ENCODE data around the gene RFT1. TPM values are rescaled to one million over a fixed set of nuclear protein-coding genes. Genes with fewer than 3 reads are reported as not detected.

The RFT1 gene
- total and polyA plus RNA-seq, 2 donors (not counting 3 experiments of a cell fraction or from before 2014, with no cell fraction given), result 29.8 to 39.9 TPM

DNA sequence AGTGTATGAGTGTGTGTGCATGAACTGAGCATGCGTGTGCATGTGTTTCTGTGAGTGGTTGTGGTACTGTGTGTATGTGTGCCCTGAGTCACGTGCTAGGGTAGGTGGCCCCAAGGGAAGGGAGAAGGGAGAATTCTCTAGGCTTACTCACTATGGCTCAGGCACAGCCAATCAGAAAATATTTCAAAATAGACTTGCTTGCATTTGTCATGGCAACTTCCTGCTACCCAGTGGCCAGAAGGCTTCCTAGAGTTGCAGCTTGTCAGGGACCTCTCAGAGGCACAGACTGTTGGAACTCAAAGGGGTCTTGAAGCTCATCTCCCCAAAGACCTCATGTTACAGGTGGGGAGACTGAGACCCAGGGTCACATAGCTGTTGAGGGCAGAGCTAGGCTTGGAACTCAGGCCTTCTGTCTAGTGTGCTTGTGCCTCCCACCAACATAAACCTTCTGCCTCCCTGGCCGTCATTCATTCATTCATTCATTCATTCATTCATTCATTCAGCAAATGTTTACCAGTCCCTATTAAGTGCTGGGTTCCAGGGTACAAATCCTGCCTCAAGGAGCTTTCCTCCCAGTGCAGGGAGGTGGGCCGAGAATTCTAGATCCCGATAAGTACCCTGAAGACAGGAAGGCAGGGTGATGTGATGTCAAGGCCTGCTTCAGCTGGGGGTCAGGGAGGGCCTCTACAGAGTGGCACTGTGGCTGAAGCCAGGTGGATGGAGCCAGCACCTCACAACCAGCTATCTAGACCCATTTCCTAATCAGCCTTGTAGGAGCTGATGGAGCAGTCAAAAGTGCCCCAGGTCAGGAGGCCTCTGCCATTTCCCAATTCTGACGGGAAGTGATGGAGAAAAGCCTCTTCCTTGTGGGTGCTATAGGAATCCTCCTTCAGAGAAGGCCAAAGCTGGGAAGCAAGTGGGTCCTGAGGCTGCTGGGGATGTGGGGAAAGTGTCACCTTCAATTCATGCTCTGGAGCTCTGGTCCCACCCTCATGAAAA, 10.9 kb upstream of the RFT1 start:
- Histone ChIP-seq H3K36me3 (ENCODE audit: control insufficient read depth in 2 of 2, extremely low read depth in 1 of 2, insufficient read depth in 2 of 2, low read length in 2 of 2) (no peaks in the 10 kb centered on the region), H3K9ac (replicated peaks; ENCODE audit: extremely low read depth, insufficient read depth, low read length) (no peak overlapping the region), H3K9me1 (replicated peaks; ENCODE audit: control insufficient read depth, extremely low read depth, insufficient read depth, low read length) (no peaks in the 10 kb centered on the region), H2AFZ (ENCODE audit: low read depth, low read length) (no peak overlapping the region), H3K9me3 (replicated peaks; ENCODE audit: control insufficient read depth, insufficient read depth, low read length) (no peaks in the 10 kb centered on the region), H3K4me3 (replicated peaks in 1 of 3; ENCODE audit: insufficient read depth in 1 of 3, low read depth in 1 of 3, low read length in 3 of 3) (no peak overlapping the region), H3K4me2 (ENCODE audit: insufficient read depth, low read length) (no peak overlapping the region), H3K79me2 (ENCODE audit: control insufficient read depth, insufficient read depth, low read length) (no peaks in the 10 kb centered on the region), H3K27me3 (ENCODE audit: control insufficient read depth in 2 of 2, insufficient read depth in 2 of 2, low read length in 2 of 2) (no peaks in the 10 kb centered on the region), H4K20me1 (replicated peaks; ENCODE audit: control insufficient read depth, extremely low read depth, insufficient read depth, low read length) (no peaks in the 10 kb centered on the region), H3K4me1 (ENCODE audit: control insufficient read depth, extremely low read depth, insufficient read depth, low read length) (no peaks in the 10 kb centered on the region), H3K27ac (ENCODE audit: insufficient read depth, low read depth, low read length) (no peak overlapping the region)
- intact Hi-C loops (cut with micrococcal nuclease), result no loop called here
- TF ChIP-seq JUN (IDR thresholded peaks at IDR 0.05; ENCODE audit: borderline replicate concordance, insufficient read depth, insufficient read length, low read depth) (no peak), GATA2 (IDR thresholded peaks at IDR 0.05; ENCODE audit: insufficient read depth, insufficient read length, low read depth, low read length) (no peak), FOS (IDR thresholded peaks at IDR 0.05; ENCODE audit: borderline replicate concordance, insufficient read depth, low read length) (no peak)
- CTCF ChIA-PET, result interaction anchor here (0.7 to 3.4 kb wide), 5 partner anchors 18 to 55 kb away, joined by 3 to 21 read pairs (median 3); partner anchors contain the start of gene PRKCD
- DNase-seq (ENCODE audit: low read depth, low spot score) (no peak), FAIRE-seq (peak; percentile 55)
- BruUV-seq (replicated peaks), result no TSS peak
- dilution Hi-C loops (cut with MboI; ENCODE audit: extremely low pct_ligation_motif_present, low sequenced_read_pairs), result no loop called here
- POLR2A ChIA-PET, result no interaction called here

DNA sequence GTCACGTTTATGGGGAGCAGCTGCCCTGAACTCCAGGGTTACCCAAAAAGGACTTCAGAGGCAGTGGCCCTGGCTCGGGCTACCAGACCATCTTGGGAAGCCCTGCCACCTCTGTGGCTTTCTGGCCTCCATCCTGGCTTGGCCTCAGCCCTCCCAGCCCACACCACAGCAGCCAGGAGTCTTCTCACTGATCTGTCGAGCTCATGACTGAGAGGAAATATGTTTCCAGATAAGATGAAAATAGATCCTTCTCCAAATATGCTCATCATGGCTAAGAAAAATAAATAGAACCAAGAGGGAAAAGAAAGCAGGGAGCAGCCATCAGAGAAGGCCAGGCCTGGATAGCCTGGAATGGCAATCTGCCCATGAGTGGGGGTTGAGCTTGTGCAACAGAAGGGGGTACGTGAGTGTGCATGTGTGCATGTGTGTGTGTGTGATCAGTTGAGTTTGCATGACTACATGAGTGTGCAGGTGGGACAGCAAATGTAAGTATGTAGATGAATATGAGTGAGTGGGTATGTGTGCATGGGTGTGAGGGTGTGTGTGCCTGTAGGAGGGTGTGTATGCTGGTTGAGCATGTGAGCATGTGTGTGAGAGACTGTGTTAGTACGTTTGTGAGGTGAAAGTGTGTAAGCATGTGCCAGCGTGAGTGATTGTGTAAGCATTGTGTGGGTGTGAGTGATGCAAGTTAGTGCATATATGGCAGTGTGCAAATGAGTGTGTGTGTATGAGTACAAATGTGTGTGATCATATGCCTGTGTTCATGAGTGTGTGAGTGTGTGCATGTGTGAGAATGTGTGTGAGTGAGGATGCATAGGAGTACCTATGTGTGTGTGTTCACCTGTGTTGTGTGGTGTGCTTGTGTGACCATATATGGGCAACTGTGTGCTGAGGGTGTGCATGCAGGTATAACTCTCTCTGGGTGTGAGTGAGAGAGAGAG, 9.9 kb upstream of the RFT1 start:
- H3K9ac ChIP-seq (replicated peaks; ENCODE audit: extremely low read depth, insufficient read depth, low read length), result no peak overlapping the region
- H3K27ac ChIP-seq (ENCODE audit: insufficient read depth, low read depth, low read length), result no peak overlapping the region
- TF ChIP-seq FOS (IDR thresholded peaks at IDR 0.05; ENCODE audit: borderline replicate concordance, insufficient read depth, low read length), result no peak
- TF ChIP-seq, protein P1, sequence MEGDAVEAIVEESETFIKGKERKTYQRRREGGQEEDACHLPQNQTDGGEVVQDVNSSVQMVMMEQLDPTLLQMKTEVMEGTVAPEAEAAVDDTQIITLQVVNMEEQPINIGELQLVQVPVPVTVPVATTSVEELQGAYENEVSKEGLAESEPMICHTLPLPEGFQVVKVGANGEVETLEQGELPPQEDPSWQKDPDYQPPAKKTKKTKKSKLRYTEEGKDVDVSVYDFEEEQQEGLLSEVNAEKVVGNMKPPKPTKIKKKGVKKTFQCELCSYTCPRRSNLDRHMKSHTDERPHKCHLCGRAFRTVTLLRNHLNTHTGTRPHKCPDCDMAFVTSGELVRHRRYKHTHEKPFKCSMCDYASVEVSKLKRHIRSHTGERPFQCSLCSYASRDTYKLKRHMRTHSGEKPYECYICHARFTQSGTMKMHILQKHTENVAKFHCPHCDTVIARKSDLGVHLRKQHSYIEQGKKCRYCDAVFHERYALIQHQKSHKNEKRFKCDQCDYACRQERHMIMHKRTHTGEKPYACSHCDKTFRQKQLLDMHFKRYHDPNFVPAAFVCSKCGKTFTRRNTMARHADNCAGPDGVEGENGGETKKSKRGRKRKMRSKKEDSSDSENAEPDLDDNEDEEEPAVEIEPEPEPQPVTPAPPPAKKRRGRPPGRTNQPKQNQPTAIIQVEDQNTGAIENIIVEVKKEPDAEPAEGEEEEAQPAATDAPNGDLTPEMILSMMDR (IDR thresholded peaks at IDR 0.05; ENCODE audit: extremely low read depth in 1 of 2, insufficient read depth in 1 of 2, low read depth in 1 of 2, low read length in 2 of 2), result no peak
- no peak for TF ChIP-seq POLR2AphosphoS5 (IDR thresholded peaks at IDR 0.05; ENCODE audit: insufficient read depth, low read depth, low read length)
- TF ChIP-seq POLR2A (IDR thresholded peaks at IDR 0.05; ENCODE audit: low read depth, low read length), result no peak
- no peak for TF ChIP-seq EZH2 (IDR thresholded peaks at IDR 0.05; ENCODE audit: borderline replicate concordance, low read depth, low read length, severe bottlenecking)
- no peak for TF ChIP-seq JUN (IDR thresholded peaks at IDR 0.05; ENCODE audit: borderline replicate concordance, insufficient read depth, insufficient read length, low read depth)
- TF ChIP-seq MYC (IDR thresholded peaks at IDR 0.05; ENCODE audit: low read depth, low read length), result no peak
- TF ChIP-seq, protein P2, sequence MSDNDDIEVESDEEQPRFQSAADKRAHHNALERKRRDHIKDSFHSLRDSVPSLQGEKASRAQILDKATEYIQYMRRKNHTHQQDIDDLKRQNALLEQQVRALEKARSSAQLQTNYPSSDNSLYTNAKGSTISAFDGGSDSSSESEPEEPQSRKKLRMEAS (IDR thresholded peaks at IDR 0.05; ENCODE audit: insufficient read depth, insufficient read length), result no peak
- no peak for TF ChIP-seq GATA2 (IDR thresholded peaks at IDR 0.05; ENCODE audit: insufficient read depth, insufficient read length, low read depth, low read length)
- ChIA-PET CTCF (interaction anchor here (1.8 to 3.4 kb wide), 2 partner anchors 19 to 56 kb away, joined by 6 to 21 read pairs; no protein-coding TSS in a partner anchor), POLR2A (no interaction called here)
- no peak for DNase-seq (ENCODE audit: low read depth, low spot score)
- intact Hi-C loops (cut with micrococcal nuclease), result no loop called here
- H3K4me3 ChIP-seq (replicated peaks in 1 of 3; ENCODE audit: insufficient read depth in 1 of 3, low read depth in 1 of 3, low read length in 3 of 3), result no peak overlapping the region
- no peaks in the 10 kb centered on the region for H3K9me1 ChIP-seq (replicated peaks; ENCODE audit: control insufficient read depth, extremely low read depth, insufficient read depth, low read length)
- no peaks in the 10 kb centered on the region for H3K27me3 ChIP-seq (ENCODE audit: control insufficient read depth in 2 of 2, insufficient read depth in 2 of 2, low read length in 2 of 2)
- H3K9me3 ChIP-seq (replicated peaks; ENCODE audit: control insufficient read depth, insufficient read depth, low read length), result no peaks in the 10 kb centered on the region
- no peaks in the 10 kb centered on the region for H4K20me1 ChIP-seq (replicated peaks; ENCODE audit: control insufficient read depth, extremely low read depth, insufficient read depth, low read length)
- no peak overlapping the region for H3K4me2 ChIP-seq (ENCODE audit: insufficient read depth, low read length)
- H3K79me2 ChIP-seq (ENCODE audit: control insufficient read depth, insufficient read depth, low read length), result no peaks in the 10 kb centered on the region
- no TSS peak for BruUV-seq (replicated peaks)
- no peaks in the 10 kb centered on the region for H3K36me3 ChIP-seq (ENCODE audit: control insufficient read depth in 2 of 2, extremely low read depth in 1 of 2, insufficient read depth in 2 of 2, low read length in 2 of 2)
- no peaks in the 10 kb centered on the region for H3K4me1 ChIP-seq (ENCODE audit: control insufficient read depth, extremely low read depth, insufficient read depth, low read length)
- no peak for FAIRE-seq
- dilution Hi-C loops (cut with MboI; ENCODE audit: extremely low pct_ligation_motif_present, low sequenced_read_pairs), result no loop called here
- no peak overlapping the region for H2AFZ ChIP-seq (ENCODE audit: low read depth, low read length)
